Type B pancreatic cell (in vitro differentiated cells): ENCODE results near the gene AFG3L2. TPM values are rescaled to one million over a fixed set of nuclear protein-coding genes. Genes with fewer than 3 reads are reported as not detected.
"Not testable (repeated sequence)": the region's sequence is repeated elsewhere in the genome, so short reads cannot be mapped to it uniquely, and the experiment has no call there.

Experiments used
- DNase-seq: peaks from one replicate; pipeline ENCODE4 v3.0.0; 2021; ENCODE audit warnings: mixed read lengths; ENCODE audit not compliant: unreplicated experiment; ENCODE audit errors: extremely low spot score
- H3K27ac Mint-ChIP-seq: 2 replicates; pipeline ENCODE4 v1.8.0; 2021; ENCODE audit warnings: mild to moderate bottlenecking, mixed read lengths
- H3K27me3 Mint-ChIP-seq: 2 replicates; pipeline ENCODE4 v1.8.0; 2021; ENCODE audit warnings: mixed read lengths
- H3K36me3 Mint-ChIP-seq: 2 replicates; pipeline ENCODE4 v1.8.0; 2021; ENCODE audit warnings: mixed read lengths
- H3K4me1 Mint-ChIP-seq: one replicate; pipeline ENCODE4 v1.8.0; 2021; ENCODE audit warnings: mixed read lengths; ENCODE audit not compliant: unreplicated experiment
- H3K4me3 Mint-ChIP-seq: 2 replicates; pipeline ENCODE4 v1.8.0; 2021; ENCODE audit warnings: mild to moderate bottlenecking, mixed read lengths
- H3K9me3 Mint-ChIP-seq: 2 replicates; pipeline ENCODE4 v1.8.0; 2021; ENCODE audit warnings: mixed read lengths
- total RNA-seq: library from RNA; stranded (reverse); gene quantifications from 2 replicates; pipeline ENCODE4 v1.2.1, GENCODE V29; 2021; ENCODE audit warnings: low replicate concordance
- TF ChIP-seq, protein P1 (sequence below): fragments of 200-600 bp; sonication (generic); conservative IDR thresholded peaks from 2 replicates; pipeline ENCODE4 v1.5.0; 2021; ENCODE audit warnings: antibody characterized with exemption, mild to moderate bottlenecking

Gene AFG3L2
- total RNA-seq, 1 donor from 2014 or later: 56.0 TPM

DNA sequence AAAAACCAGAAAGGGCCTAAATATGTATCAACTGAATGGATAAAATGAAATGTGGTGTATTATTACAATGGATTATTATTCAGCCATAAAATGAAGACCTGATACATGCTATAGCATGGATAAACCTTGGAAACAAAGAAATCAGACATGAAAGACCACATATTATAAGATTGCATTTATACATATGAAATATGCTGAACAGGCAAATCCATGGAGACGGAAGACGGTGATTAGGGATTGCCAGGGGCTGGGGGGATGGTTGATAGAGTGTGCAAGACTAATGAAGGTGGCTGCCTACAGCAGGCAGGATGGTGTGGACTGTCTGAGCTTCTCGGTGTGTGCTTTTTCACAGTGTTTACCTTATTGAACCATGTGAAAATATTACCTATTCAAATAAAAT lies 11.4 kb upstream of the AFG3L2 start:
- Mint-ChIP-seq H3K4me1 (peaks cover 5% of the 10 kb centered on the region), H3K4me3 (no peak overlapping the region), H3K27me3 (peaks cover 2% of the 10 kb centered on the region), H3K27ac (no peak overlapping the region), H3K9me3 (no peaks in the 10 kb centered on the region), H3K36me3 (no peaks in the 10 kb centered on the region)
- DNase-seq: no peak
- TF ChIP-seq, protein P1, sequence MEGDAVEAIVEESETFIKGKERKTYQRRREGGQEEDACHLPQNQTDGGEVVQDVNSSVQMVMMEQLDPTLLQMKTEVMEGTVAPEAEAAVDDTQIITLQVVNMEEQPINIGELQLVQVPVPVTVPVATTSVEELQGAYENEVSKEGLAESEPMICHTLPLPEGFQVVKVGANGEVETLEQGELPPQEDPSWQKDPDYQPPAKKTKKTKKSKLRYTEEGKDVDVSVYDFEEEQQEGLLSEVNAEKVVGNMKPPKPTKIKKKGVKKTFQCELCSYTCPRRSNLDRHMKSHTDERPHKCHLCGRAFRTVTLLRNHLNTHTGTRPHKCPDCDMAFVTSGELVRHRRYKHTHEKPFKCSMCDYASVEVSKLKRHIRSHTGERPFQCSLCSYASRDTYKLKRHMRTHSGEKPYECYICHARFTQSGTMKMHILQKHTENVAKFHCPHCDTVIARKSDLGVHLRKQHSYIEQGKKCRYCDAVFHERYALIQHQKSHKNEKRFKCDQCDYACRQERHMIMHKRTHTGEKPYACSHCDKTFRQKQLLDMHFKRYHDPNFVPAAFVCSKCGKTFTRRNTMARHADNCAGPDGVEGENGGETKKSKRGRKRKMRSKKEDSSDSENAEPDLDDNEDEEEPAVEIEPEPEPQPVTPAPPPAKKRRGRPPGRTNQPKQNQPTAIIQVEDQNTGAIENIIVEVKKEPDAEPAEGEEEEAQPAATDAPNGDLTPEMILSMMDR: no peak

DNA sequence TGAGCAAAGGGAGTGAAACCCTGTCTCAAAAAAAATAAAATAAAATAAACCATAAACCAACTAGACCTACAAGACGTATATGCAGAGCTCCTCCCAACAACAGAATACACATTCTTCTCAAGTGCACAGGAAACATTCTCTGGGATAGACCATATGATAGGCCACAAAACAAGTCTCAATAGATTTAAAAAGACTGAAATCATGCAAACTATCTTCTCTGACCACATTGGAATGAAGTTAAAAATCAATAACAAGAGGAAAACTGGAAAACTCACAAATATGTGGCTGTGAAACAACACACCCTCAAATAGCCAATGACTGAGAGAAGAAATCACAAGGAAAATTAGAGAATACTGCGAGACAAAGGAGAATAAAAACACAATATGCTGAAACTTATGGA lies 7.2 kb upstream of the AFG3L2 start:
- Mint-ChIP-seq H3K4me3 (no peak overlapping the region), H3K4me1 (no peaks in the 10 kb centered on the region), H3K27ac (no peak overlapping the region), H3K36me3 (no peaks in the 10 kb centered on the region), H3K27me3 (no peaks in the 10 kb centered on the region), H3K9me3 (no peaks in the 10 kb centered on the region)
- TF ChIP-seq, protein P1: no peak
- DNase-seq: no peak

DNA sequence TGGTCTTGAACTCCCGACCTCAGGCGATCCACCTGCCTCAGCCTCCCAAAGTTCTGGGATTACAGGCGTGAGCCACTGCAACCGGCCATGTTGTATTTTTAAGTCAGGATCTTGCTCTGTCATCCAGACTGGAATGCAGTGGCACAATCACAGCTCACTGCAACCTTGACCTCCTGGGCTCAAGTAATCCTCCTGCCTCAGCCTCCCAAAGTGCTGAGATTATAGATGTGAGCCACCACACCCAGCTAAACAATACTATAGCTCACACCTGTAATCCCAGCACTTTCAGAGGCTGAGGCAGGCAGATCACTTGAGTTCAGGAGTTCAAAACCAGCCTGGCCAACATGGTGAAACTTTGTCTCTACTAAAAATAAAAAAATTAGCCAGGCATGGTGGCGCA lies 6.7 kb upstream of the AFG3L2 start:
- H3K4me1 Mint-ChIP-seq, H3K4me3 Mint-ChIP-seq, H3K27me3 Mint-ChIP-seq, H3K27ac Mint-ChIP-seq, H3K36me3 Mint-ChIP-seq, DNase-seq, H3K9me3 Mint-ChIP-seq: not testable (repeated sequence)

DNA sequence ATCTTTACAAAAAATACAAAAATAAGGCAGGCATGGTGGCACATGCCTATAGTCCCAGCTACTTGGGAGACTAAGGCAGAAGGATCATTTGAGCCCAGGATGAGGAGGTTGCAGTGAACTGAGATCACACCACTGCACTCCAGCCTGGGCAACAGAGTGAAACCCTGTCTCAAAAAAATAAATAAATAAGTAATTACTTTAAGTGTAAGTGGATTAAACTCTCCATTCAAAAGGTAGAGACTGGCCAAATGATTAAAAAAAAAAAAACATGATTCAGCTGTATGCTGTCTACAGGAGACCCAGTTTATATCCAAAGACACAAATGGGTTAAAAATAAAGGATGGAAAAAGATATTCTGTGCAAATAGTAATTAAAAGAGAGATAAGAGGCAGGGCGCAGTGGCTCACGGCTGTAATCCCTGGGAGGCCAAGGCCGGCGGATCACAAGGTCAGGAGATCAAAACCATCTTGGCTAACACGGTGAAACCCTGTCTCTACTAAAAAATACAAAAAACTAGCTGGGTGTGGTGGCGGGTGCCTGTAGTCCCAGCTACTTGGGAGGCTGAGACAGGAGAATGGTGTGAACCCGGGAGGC lies 5.3 kb upstream of the AFG3L2 start:
- not testable (repeated sequence) for H3K27ac Mint-ChIP-seq, H3K4me3 Mint-ChIP-seq, DNase-seq, H3K27me3 Mint-ChIP-seq, H3K4me1 Mint-ChIP-seq, H3K36me3 Mint-ChIP-seq, H3K9me3 Mint-ChIP-seq

DNA sequence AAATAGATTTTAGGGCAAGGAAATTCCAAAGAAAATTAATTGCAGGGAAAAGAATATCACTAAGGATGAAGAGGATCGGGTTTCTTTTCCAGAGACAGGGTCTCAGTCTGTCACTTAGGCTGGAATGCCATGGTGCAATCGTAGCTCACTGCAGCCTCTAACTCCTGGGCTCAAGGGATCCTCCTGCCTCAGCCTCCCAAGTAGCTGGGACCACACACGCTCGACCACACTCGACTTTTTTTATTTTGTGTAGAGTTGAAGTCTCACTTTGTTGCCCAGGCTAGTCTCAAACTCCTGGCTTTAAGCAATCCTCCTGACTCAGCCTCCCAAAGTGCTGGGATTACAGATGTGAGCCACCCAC lies 1.2 kb upstream of the AFG3L2 start:
- H3K36me3 Mint-ChIP-seq, H3K9me3 Mint-ChIP-seq, H3K27me3 Mint-ChIP-seq, DNase-seq: not testable (repeated sequence)
- Mint-ChIP-seq H3K4me1 (peaks cover 24% of the 10 kb centered on the region), H3K27ac (peak overlapping the region; percentile 98), H3K4me3 (peak overlapping the region; percentile 96)

DNA sequence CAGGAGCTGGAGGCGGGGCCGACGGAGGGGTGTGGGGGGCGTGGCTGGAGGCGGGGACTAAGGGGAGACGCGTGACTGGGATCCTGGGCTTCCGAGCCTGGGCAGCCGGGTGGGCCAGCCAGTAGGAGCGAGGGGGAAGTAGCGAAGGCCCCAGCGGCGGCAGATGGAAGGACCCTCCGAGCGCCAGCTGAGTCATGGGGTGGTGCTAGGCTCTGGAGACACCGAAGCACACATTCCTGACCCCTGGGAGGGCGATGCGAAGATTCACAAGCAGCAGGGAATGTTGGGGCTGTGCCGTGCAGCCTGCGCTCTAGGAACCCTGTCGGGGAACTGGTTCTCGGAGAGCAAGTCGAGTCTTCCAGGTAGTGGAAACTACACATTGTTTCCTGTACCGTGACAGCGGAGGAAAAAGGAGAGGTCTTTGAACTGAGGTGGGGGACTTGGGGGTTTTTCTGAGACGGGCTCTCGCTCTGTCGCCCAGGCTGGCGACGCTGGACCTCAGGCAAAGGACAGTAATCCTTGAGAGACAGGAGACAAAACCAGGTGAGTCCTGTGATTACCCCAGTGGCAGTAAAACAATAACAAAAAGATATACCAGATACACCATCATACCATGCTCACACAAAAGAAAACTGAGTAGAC lies 650 bp upstream of the AFG3L2 start:
- Mint-ChIP-seq H3K27ac (peak overlapping the region; percentile 98), H3K4me1 (peaks cover 29% of the 10 kb centered on the region), H3K36me3 (peaks cover under 1% of the 10 kb centered on the region), H3K9me3 (no peaks in the 10 kb centered on the region), H3K27me3 (no peaks in the 10 kb centered on the region), H3K4me3 (peak overlapping the region; percentile 96)
- no peak for DNase-seq
- TF ChIP-seq, protein P1: peak; percentile 66

DNA sequence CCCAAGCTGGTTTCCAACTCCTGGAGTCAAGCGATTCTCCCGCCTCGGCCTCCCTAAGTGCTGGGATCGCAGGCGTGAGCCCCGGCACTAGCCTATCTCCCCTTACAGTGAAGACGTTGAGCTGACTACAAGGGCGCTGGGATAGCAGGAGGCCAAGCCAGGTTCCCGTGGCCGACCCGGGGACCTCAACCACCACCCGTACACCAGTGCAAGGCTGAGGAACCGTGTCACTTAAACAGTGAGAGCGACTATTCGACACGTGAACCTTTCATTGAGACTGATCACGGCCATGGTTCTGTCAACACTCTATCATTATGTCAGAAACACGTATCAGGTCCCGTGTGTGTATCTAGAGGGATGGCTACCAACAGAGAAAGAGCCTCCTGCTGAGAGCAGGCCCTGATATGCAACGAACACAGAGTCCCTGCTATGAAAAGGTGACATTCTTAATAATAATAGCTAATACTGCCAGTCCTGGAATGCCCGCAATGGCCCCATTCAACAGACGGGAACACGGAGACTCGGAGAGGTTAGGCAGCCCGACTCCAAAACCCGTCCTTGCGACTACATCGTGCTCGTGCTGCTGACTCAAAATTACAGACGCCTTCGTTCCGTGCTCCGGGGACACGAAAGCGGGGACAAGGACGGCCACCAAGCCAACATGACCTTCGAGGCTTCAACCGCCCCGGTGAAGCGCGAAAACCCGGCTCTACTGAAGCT lies 833 bp downstream of the AFG3L2 start:
- peak overlapping the region; percentile 95 for H3K27ac Mint-ChIP-seq
- peaks cover 4% of the 10 kb centered on the region for H3K36me3 Mint-ChIP-seq
- no peaks in the 10 kb centered on the region for H3K9me3 Mint-ChIP-seq
- TF ChIP-seq, protein P1: no peak
- H3K4me1 Mint-ChIP-seq: peaks cover 38% of the 10 kb centered on the region
- no peaks in the 10 kb centered on the region for H3K27me3 Mint-ChIP-seq
- DNase-seq: no peak
- peak overlapping the region; percentile 93 for H3K4me3 Mint-ChIP-seq
